HG02870 (cell line): Measurements from ENCODE around the gene SCUBE2.

Experiments used
- ATAC-seq: cut with Tn5 transposase; IDR thresholded peaks from one replicate; pipeline ENCODE4 v1.9.1; 2021; ENCODE audit warnings: mild to moderate bottlenecking, moderate library complexity; ENCODE audit not compliant: unreplicated experiment

The SCUBE2 gene

GRCh38 chr11:9047964-9048523 lies 43.4 kb downstream of the SCUBE2 start:
- no peak for ATAC-seq

- ATAC-seq: no peak
These were observed 44.9 kb downstream of the SCUBE2 start for GRCh38 chr11:9046481-9046880.

GRCh38 chr11:9042488-9042887 lies 48.9 kb downstream of the SCUBE2 start:
- no peak for ATAC-seq

- ATAC-seq: no peak
These were observed 49.7 kb downstream of the SCUBE2 start for GRCh38 chr11:9041747-9042146.

- ATAC-seq: no peak
These were observed 51.0 kb downstream of the SCUBE2 start for GRCh38 chr11:9040410-9040809.

- ATAC-seq: no peak
These were observed 51.5 kb downstream of the SCUBE2 start for GRCh38 chr11:9039863-9040262.

- no peak for ATAC-seq
These were observed 52.2 kb downstream of the SCUBE2 start for GRCh38 chr11:9039198-9039597.

- ATAC-seq: no peak
These were observed 52.9 kb downstream of the SCUBE2 start for GRCh38 chr11:9038541-9038940.

- ATAC-seq: no peak
These were observed 53.4 kb downstream of the SCUBE2 start for GRCh38 chr11:9037963-9038362.

- no peak for ATAC-seq
These were observed 54.2 kb downstream of the SCUBE2 start for GRCh38 chr11:9037046-9037780.

- ATAC-seq: no peak
These were observed 60.8 kb downstream of the SCUBE2 start for GRCh38 chr11:9030601-9031000.

- no peak for ATAC-seq
These were observed 62.0 kb downstream of the SCUBE2 start for GRCh38 chr11:9029422-9029821.

GRCh38 chr11:9028581-9028980 lies 62.8 kb downstream of the SCUBE2 start:
- no peak for ATAC-seq

GRCh38 chr11:9025101-9025850 lies 66.1 kb downstream of the SCUBE2 start:
- no peak for ATAC-seq

- no peak for ATAC-seq
These were observed 68.3 kb downstream of the SCUBE2 start for GRCh38 chr11:9022961-9023680.

GRCh38 chr11:9020916-9021315 lies 70.5 kb downstream of the SCUBE2 start:
- no peak for ATAC-seq

- ATAC-seq: no peak
These were observed 71.5 kb downstream of the SCUBE2 start for GRCh38 chr11:9019861-9020260.

GRCh38 chr11:9017773-9018172 lies 73.6 kb downstream of the SCUBE2 start:
- no peak for ATAC-seq

GRCh38 chr11:9016916-9017642 lies 74.3 kb downstream of the SCUBE2 start:
- no peak for ATAC-seq

GRCh38 chr11:9015677-9016076 lies 75.7 kb downstream of the SCUBE2 start:
- no peak for ATAC-seq

- no peak for ATAC-seq
These were observed 76.6 kb downstream of the SCUBE2 start for GRCh38 chr11:9014826-9015225.
